Fibroblast of lung (primary cell): Measurements from ENCODE around the gene SFT2D3. TPM values are rescaled to one million over a fixed set of nuclear protein-coding genes. Genes with fewer than 3 reads are reported as not detected.

Source experiments
- DNase-seq, 2 donors: peaks; one replicate each; pipeline versions ENCODE4 v3.0.0 to v3.0.0-alpha.2; 2010; ENCODE audit warnings: low read depth in 2 of 2
- H2AFZ ChIP-seq: 2 replicates; pipeline ENCODE4 v1.5.1; 2012; ENCODE audit warnings: low read length, control low read depth, inconsistent platforms
- H3K27ac ChIP-seq: 2 replicates; pipeline ENCODE4 v1.5.1; 2011; ENCODE audit warnings: low read length, control low read depth; ENCODE audit not compliant: insufficient read depth
- H3K27me3 ChIP-seq: 2 replicates; pipeline ENCODE4 v1.5.1; 2011; ENCODE audit warnings: mild to moderate bottlenecking, low read length; ENCODE audit not compliant: control insufficient read depth, insufficient read depth
- H3K36me3 ChIP-seq: 2 replicates; pipeline ENCODE4 v1.5.1; 2011; ENCODE audit warnings: low read length; ENCODE audit not compliant: control insufficient read depth, insufficient read depth
- H3K4me1 ChIP-seq: 2 replicates; pipeline ENCODE4 v1.5.1; 2011; ENCODE audit warnings: low read length; ENCODE audit not compliant: control insufficient read depth, insufficient read depth; ENCODE audit errors: extremely low read depth
- H3K4me2 ChIP-seq: 2 replicates; pipeline ENCODE4 v1.5.1; 2011; ENCODE audit warnings: low read length, control low read depth; ENCODE audit not compliant: insufficient read depth; ENCODE audit errors: extremely low read depth
- H3K4me3 ChIP-seq, 4 experiments: fragments of 200-600 bp in 1 of 4; sonication (generic) in 1 of 4; replicated peaks in 1 of 4; 2 replicates each; pipeline ENCODE4 v1.5.1; 2011 to 2016; ENCODE audit warnings: low read length in 4 of 4, low read depth in 3 of 4, mild to moderate bottlenecking in 3 of 4, control low read depth in 2 of 4, inconsistent platforms in 1 of 4, mixed read lengths in 1 of 4; ENCODE audit not compliant: insufficient read depth in 1 of 4; ENCODE audit errors: control extremely low read depth in 1 of 4
- H3K79me2 ChIP-seq: 2 replicates; pipeline ENCODE4 v1.5.1; 2012; ENCODE audit warnings: mild to moderate bottlenecking, low read length, inconsistent platforms; ENCODE audit not compliant: control insufficient read depth, insufficient read depth
- H3K9ac ChIP-seq: 2 replicates; pipeline ENCODE4 v1.5.1; 2011; ENCODE audit warnings: mild to moderate bottlenecking, low read length, control low read depth; ENCODE audit not compliant: insufficient read depth
- H3K9me3 ChIP-seq: 2 replicates; pipeline ENCODE4 v1.5.1; 2012; ENCODE audit warnings: low read depth, low read length; ENCODE audit not compliant: control insufficient read depth, insufficient read depth
- H4K20me1 ChIP-seq: 2 replicates; pipeline ENCODE4 v1.5.1; 2011; ENCODE audit warnings: low read length; ENCODE audit not compliant: control insufficient read depth, insufficient read depth; ENCODE audit errors: extremely low read depth
- EZH2 ChIP-seq: IDR thresholded peaks from 2 replicates; pipeline ENCODE4 v1.5.1; 2012; ENCODE audit warnings: low read length, control low read depth, mild to moderate bottlenecking; ENCODE audit errors: missing control alignments
- polyA plus RNA-seq, 2 donors: library from polyadenylated mRNA; depleted of rRNA in 1 of 2; stranded (reverse) in 1 of 2; unstranded in 1 of 2; fragments of >200 nt; gene quantifications; 2 replicates each; pipeline ENCODE4 v1.2.1, GENCODE V29; 2011 to 2012; ENCODE audit warnings: missing spikeins in 1 of 2
- total RNA-seq: library from RNA; depleted of rRNA; stranded (reverse); fragments of >200 nt; gene quantifications from 2 replicates; pipeline ENCODE4 v1.2.1, GENCODE V29; 2014
- TF ChIP-seq, protein P1 (sequence below), 2 donors: IDR thresholded peaks in 1 of 2; conservative IDR thresholded peaks in 1 of 2; 1 replicate in 1 of 2; 2 replicates in 1 of 2; pipeline ENCODE4 v1.5.1; 2011 to 2012; ENCODE audit warnings: low read length in 2 of 2, control low read depth in 1 of 2, inconsistent platforms in 1 of 2, low read depth in 1 of 2, mild to moderate bottlenecking in 1 of 2

Gene SFT2D3
- total and polyA plus RNA-seq, 2 donors (not counting 1 experiment from before 2014, with no cell fraction given), result 4.1 to 5.5 TPM

DNA sequence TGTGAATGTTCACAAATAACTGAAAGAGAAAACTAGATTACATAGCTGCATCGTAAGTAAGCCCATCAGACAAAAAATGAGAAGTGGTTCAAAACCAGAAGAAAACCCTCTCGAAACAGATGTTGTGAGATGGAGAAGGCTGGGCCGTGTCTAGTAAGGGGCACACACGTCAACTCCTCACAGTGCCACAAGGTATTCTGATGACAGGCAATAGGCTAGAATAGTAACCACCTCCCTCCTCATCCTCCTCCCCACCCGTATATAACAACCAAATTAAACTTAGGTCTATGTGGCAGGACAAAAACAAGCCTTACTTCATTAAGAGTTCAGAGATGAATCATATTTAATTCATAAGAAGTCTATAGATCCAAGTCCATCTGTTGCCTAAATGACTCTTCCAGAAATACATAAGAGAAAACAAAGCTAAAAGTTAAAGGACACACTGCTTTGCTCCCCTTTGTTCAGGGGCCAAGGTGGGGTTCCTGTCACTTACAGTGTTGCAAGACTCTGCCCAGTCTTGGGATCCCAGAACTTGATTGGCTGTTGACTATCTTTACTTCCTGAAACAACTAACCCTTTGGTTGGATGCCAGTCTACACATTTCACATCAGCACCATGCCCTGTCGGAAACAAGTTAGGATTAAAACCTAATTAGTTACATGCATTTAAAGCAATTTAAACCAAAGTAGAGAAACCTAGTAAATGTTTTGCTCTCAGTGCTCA is 25.0 kb downstream of the SFT2D3 start:
- no peak overlapping the region for H3K4me2 ChIP-seq
- H4K20me1 ChIP-seq, result no peaks in the 10 kb centered on the region
- H3K27me3 ChIP-seq, result no peaks in the 10 kb centered on the region
- H2AFZ ChIP-seq, result no peak overlapping the region
- no peak overlapping the region for H3K9ac ChIP-seq
- peaks cover 4% of the 10 kb centered on the region for H3K36me3 ChIP-seq
- DNase-seq, result no peak
- H3K27ac ChIP-seq, result no peak overlapping the region
- TF ChIP-seq, protein P1, sequence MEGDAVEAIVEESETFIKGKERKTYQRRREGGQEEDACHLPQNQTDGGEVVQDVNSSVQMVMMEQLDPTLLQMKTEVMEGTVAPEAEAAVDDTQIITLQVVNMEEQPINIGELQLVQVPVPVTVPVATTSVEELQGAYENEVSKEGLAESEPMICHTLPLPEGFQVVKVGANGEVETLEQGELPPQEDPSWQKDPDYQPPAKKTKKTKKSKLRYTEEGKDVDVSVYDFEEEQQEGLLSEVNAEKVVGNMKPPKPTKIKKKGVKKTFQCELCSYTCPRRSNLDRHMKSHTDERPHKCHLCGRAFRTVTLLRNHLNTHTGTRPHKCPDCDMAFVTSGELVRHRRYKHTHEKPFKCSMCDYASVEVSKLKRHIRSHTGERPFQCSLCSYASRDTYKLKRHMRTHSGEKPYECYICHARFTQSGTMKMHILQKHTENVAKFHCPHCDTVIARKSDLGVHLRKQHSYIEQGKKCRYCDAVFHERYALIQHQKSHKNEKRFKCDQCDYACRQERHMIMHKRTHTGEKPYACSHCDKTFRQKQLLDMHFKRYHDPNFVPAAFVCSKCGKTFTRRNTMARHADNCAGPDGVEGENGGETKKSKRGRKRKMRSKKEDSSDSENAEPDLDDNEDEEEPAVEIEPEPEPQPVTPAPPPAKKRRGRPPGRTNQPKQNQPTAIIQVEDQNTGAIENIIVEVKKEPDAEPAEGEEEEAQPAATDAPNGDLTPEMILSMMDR (conservative IDR thresholded peaks at IDR 0.05 in 1 of 2, IDR thresholded peaks at IDR 0.05 in 1 of 2; ENCODE audit: low read depth in 1 of 2, low read length in 2 of 2), result no peak
- TF ChIP-seq EZH2, result no peak
- H3K79me2 ChIP-seq, result no peaks in the 10 kb centered on the region
- H3K4me1 ChIP-seq, result peaks cover 6% of the 10 kb centered on the region
- no peak overlapping the region for H3K4me3 ChIP-seq
- no peaks in the 10 kb centered on the region for H3K9me3 ChIP-seq

DNA sequence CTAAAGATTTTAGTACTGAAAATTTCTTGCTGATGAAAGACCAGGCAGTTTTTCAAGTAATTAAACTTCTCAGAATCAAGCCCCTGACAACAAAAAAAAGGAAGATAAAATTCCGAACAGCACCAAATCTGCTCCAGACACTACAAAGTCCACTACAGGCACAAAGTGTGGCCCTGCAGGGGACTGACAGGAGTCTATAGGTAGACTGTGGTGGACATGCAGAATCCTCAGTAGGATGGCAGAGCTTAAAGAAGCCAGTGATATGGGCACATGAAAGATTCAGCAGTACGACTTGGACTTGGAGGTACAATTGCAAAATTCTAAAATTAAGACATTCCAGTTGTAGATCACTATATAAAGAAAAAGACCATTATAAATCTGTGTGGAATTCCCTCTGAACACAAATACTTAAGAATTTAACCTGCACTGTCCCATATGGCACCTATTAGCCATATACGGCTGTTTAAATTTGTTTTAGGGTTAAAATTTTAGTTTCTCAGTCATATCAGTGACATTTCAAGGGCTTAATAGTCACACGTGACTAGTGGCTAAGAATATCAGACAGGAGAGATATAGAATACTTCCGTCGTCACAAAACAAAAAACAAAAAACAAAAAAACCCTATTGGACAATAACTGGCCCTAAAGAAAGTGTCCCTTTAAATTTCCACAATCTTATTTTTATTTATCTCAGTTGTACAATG is 32.0 kb downstream of the SFT2D3 start:
- no peak overlapping the region for H3K9ac ChIP-seq

More for the DNA sequence above, 32.0 kb downstream of the SFT2D3 start:
- Histone ChIP-seq H3K27me3 (no peaks in the 10 kb centered on the region), H4K20me1 (no peaks in the 10 kb centered on the region), H2AFZ (no peak overlapping the region), H3K4me2 (peak overlapping the region; percentile 53), H3K4me1 (peaks cover 6% of the 10 kb centered on the region), H3K27ac (no peak overlapping the region), H3K79me2 (no peaks in the 10 kb centered on the region), H3K36me3 (peaks cover 2% of the 10 kb centered on the region), H3K9me3 (no peaks in the 10 kb centered on the region), H3K4me3 (peak overlapping the region in 2 of 4 experiments; percentile 41 to 47)
- DNase-seq, result no peak
- TF ChIP-seq EZH2, result no peak
- TF ChIP-seq, protein P1 (conservative IDR thresholded peaks at IDR 0.05 in 1 of 2, IDR thresholded peaks at IDR 0.05 in 1 of 2; ENCODE audit: low read depth in 1 of 2, low read length in 2 of 2), result no peak
